Parathyroid adenoma (tissue), 2 donors: ENCODE measurements around the gene CDC42EP1.

ENCODE experiments used
- H2AFZ ChIP-seq: fragments of 300-600 bp; sonication (generic); one replicate; pipeline ENCODE4 v1.7.0; 2017; ENCODE audit warnings: antibody characterized with exemption, mild to moderate bottlenecking
- H3K27ac ChIP-seq: fragments of 300-600 bp; sonication (generic); one replicate; pipeline ENCODE4 v1.7.0; 2017
- H3K27me3 ChIP-seq: fragments of 300-600 bp; sonication (generic); one replicate; pipeline ENCODE4 v1.7.0; 2017; ENCODE audit warnings: low read length; ENCODE audit not compliant: control insufficient read depth, insufficient read depth
- H3K36me3 ChIP-seq: fragments of 300-600 bp; sonication (generic); one replicate; pipeline ENCODE4 v1.7.0; 2017; ENCODE audit warnings: low read length; ENCODE audit not compliant: control insufficient read depth, insufficient read depth
- H3K4me1 ChIP-seq: fragments of 300-600 bp; sonication (generic); one replicate; pipeline ENCODE4 v1.7.0; 2017; ENCODE audit warnings: control low read depth
- H3K4me2 ChIP-seq: fragments of 300-600 bp; sonication (generic); one replicate; pipeline ENCODE4 v1.7.0; 2017; ENCODE audit warnings: low read length
- H3K4me3 ChIP-seq: fragments of 300-600 bp; sonication (generic); one replicate; pipeline ENCODE4 v1.7.0; 2017; ENCODE audit warnings: low read depth, low read length
- H3K79me2 ChIP-seq: fragments of 300-600 bp; sonication (generic); one replicate; pipeline ENCODE4 v1.7.0; 2017; ENCODE audit warnings: control low read depth
- H3K9ac ChIP-seq: fragments of 300-600 bp; sonication (generic); one replicate; pipeline ENCODE4 v1.7.0; 2017; ENCODE audit warnings: mild to moderate bottlenecking
- H3K9me3 ChIP-seq: fragments of 300-600 bp; sonication (generic); one replicate; pipeline ENCODE4 v1.7.0; 2017; ENCODE audit warnings: low read length; ENCODE audit not compliant: control insufficient read depth
- CTCF ChIP-seq: fragments of 300-600 bp; sonication (generic); IDR thresholded peaks from one replicate; pipeline ENCODE4 v1.7.0; 2017; ENCODE audit warnings: antibody characterized with exemption, mild to moderate bottlenecking
- donor health status: primary hyperparathyroidism.

Gene CDC42EP1

GRCh38 chr22:37544955-37545702 lies 15.2 kb upstream of the CDC42EP1 start:
- peak; percentile 44 for TF ChIP-seq CTCF
- Histone ChIP-seq H3K36me3 (no peaks in the 10 kb centered on the region), H3K9me3 (no peaks in the 10 kb centered on the region), H2AFZ (peak overlapping the region; percentile 80), H3K27me3 (no peaks in the 10 kb centered on the region), H3K27ac (peak overlapping the region; percentile 69), H3K4me1 (peaks cover 7% of the 10 kb centered on the region), H3K4me2 (peak overlapping the region; percentile 52), H3K79me2 (no peaks in the 10 kb centered on the region), H3K9ac (no peak overlapping the region), H3K4me3 (no peak overlapping the region)

DNA sequence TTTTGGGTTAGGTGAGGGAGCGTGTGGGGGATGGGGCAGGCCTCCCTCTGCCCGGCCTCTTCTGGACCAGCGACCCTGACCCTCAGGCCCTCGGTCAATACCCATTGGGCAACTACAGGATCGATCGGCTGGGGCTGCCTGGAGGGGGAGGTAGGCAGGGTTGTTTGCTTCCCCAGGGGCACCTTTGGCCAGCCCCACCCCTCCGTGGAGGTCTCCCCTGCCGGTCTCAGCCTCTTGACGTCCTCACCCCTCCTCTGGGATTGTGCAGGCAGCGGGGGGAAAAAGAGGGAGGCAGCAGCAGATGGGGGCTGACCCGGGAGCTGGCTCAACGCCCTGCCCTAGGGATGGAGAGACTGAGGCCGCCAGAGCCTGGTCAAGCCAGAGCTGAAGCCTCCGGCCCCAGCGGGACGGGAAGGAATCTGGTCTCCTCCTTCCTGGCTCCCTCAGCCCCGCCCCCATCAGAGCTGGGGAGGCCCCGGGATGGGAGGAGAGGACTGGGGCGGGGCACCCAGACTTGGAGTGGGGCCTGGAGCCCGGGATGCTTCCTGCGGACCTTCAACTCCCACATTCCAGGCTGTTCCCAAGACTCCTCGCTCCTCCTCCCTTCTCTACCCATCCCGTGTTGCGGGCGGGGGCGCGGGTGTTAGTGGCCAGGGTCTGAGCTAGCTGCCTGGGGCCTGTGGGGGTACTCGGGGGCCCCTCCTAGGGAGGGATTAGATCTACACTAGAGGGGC lies 14.4 kb upstream of the CDC42EP1 start:
- no peak for TF ChIP-seq CTCF
- Histone ChIP-seq H3K79me2 (no peaks in the 10 kb centered on the region), H2AFZ (peak overlapping the region; percentile 80), H3K4me2 (peak overlapping the region; percentile 52), H3K9me3 (no peaks in the 10 kb centered on the region), H3K4me3 (no peak overlapping the region), H3K27me3 (no peaks in the 10 kb centered on the region), H3K9ac (no peak overlapping the region), H3K27ac (peak overlapping the region; percentile 69), H3K36me3 (no peaks in the 10 kb centered on the region), H3K4me1 (peaks cover 7% of the 10 kb centered on the region)

DNA sequence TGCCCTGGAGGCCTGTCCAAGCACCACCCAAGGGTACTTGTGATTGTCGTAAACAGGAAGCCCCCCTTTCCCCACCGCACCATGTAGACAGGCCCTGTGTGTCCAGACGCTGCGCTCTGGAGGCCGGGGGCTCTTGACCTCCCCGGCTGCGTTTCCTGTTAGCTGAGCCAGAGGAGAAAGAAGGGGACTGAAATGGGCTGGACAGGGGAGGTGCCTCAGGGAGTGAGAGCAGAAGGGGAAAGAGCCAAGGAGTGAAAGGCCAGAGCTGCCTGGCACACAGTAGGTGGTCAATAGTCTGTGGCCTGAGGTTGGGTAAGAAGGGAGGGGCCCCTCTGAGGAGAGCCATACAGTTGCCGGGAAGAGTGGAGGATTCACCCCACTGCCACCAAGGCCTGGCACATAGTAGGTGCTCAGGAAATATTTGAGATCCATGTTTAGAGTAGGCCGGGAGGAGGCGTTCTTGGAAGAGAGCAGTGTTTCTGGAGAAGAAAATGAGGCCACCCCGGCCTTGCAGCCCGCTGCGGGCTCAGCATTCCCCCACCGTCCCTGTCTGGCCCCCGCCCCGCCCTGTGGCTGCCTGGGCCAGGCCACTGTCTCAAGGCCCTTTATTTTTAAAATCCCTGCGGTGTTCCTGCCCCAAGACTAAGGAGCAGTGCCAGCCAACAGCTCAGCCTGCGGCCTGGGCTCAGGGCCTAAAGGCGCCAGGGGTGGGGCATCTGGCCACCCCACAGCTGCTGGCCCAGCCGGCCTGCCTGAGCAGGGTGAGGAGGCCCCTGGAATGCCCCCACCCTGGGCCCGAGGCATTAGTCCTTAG lies 13.6 kb upstream of the CDC42EP1 start:
- Histone ChIP-seq H3K4me2 (no peak overlapping the region), H3K27ac (peak overlapping the region; percentile 69), H3K9ac (no peak overlapping the region), H3K9me3 (no peaks in the 10 kb centered on the region), H3K4me3 (no peak overlapping the region), H3K27me3 (no peaks in the 10 kb centered on the region), H3K4me1 (peaks cover 7% of the 10 kb centered on the region), H2AFZ (peak overlapping the region; percentile 80), H3K36me3 (no peaks in the 10 kb centered on the region), H3K79me2 (no peaks in the 10 kb centered on the region)
- no peak for TF ChIP-seq CTCF

DNA sequence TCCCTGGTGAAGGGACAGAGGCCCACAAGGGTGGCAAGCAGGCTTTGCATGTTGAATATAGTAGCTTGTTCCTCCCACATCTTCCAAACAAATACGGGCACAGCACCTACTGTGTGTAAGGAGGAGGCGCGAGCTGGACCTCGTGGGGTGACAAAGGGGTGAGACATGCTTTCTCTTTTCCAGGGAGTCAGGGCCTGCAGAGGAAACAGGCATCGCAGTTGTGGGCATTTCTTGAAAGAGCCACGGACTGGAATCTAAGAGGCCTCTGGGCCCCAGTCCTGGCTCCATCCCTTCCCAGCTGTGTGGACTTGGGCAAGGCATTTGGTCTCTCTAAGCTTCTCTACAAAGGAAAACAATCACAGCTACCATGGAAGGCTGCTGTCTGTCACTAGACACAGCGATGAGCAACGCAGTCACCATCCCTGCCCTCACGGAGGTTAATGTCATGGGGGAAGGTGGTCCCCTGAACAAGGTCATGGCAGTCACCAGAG lies 13.0 kb upstream of the CDC42EP1 start:
- no peaks in the 10 kb centered on the region for H3K79me2 ChIP-seq
- H3K4me3 ChIP-seq, result no peak overlapping the region
- peak overlapping the region; percentile 33 for H2AFZ ChIP-seq
- TF ChIP-seq CTCF, result no peak
- H3K27me3 ChIP-seq, result no peaks in the 10 kb centered on the region
- no peaks in the 10 kb centered on the region for H3K36me3 ChIP-seq
- H3K4me1 ChIP-seq, result peaks cover 7% of the 10 kb centered on the region
- no peak overlapping the region for H3K4me2 ChIP-seq
- no peaks in the 10 kb centered on the region for H3K9me3 ChIP-seq
- H3K9ac ChIP-seq, result no peak overlapping the region
- H3K27ac ChIP-seq, result peak overlapping the region; percentile 69
